H1 (cell line): ENCODE results near the gene EFCAB6. TPM values are rescaled to one million over a fixed set of nuclear protein-coding genes. Genes with fewer than 3 reads are reported as not detected.

Source experiments
- CTCF ChIA-PET: fragments of 300-600 bp; sonication (Branson Sonifier 250); formaldehyde crosslinking; loops from one replicate; lab custom pipeline; 2021; ENCODE audit not compliant: partially characterized antibody; lab: Charles Lee
- POLR2A ChIA-PET: fragments of 300-600 bp; sonication (Branson Sonifier 250); formaldehyde crosslinking; loops from one replicate; lab custom pipeline; 2021; ENCODE audit warnings: inconsistent platforms; ENCODE audit not compliant: partially characterized antibody; lab: Charles Lee
- DNase-seq, 2 experiments: peaks; one replicate each; pipeline versions ENCODE4 v3.0.0 to v3.0.0-alpha.2; 2010 to 2022; ENCODE audit warnings: low spot score in 2 of 2, low read depth in 1 of 2, mixed read lengths in 1 of 2
- FAIRE-seq: peaks from 2 replicates; lab custom pipeline; 2011; peaks lifted over from hg19 to GRCh38; lab: Jason Lieb, UNC
- H2AFZ ChIP-seq: 2 replicates; pipeline ENCODE4 v1.8.1; 2012; ENCODE audit warnings: low read length, inconsistent platforms
- H2AK5ac ChIP-seq: 2 replicates; pipeline ENCODE4 v1.6.1; 2013; ENCODE audit warnings: low read depth, low read length
- H2BK120ac ChIP-seq: replicated peaks from 2 replicates; pipeline ENCODE3; 2013; ENCODE audit warnings: low read depth, low read length, inconsistent platforms
- H2BK12ac ChIP-seq: 2 replicates; pipeline ENCODE4 v1.6.1; 2013; ENCODE audit warnings: low read depth, low read length
- H2BK15ac ChIP-seq: 2 replicates; pipeline ENCODE4 v1.6.1; 2013; ENCODE audit warnings: low read length
- H2BK20ac ChIP-seq: 2 replicates; pipeline ENCODE4 v1.6.1; 2013; ENCODE audit warnings: low read length
- H2BK5ac ChIP-seq: 2 replicates; pipeline ENCODE4 v1.6.1; 2013; ENCODE audit warnings: low read depth, low read length
- H3K14ac ChIP-seq: 2 replicates; pipeline ENCODE4 v1.6.1; 2013; ENCODE audit warnings: inconsistent platforms; ENCODE audit not compliant: insufficient read length
- H3K18ac ChIP-seq: 2 replicates; pipeline ENCODE4 v1.6.1; 2013; ENCODE audit warnings: low read length; ENCODE audit errors: extremely low read depth
- H3K23ac ChIP-seq: 2 replicates; pipeline ENCODE4 v1.6.1; 2013; ENCODE audit warnings: inconsistent platforms; ENCODE audit not compliant: insufficient read length
- H3K23me2 ChIP-seq: 2 replicates; pipeline ENCODE4 v1.6.1; 2013; ENCODE audit warnings: low read depth, low read length
- H3K27ac ChIP-seq: 2 replicates; pipeline ENCODE4 v1.6.1; 2011; ENCODE audit warnings: low read depth, low read length, inconsistent platforms
- H3K27me3 ChIP-seq, 4 experiments: replicated peaks in 1 of 4; 1 replicate in 1 of 4; 2 replicates in 3 of 4; pipeline versions ENCODE4 v1.6.1 to v1.8.1; 2011 to 2013; ENCODE audit warnings: low read length in 3 of 4, mild to moderate bottlenecking in 3 of 4, inconsistent platforms in 2 of 4, mixed read lengths in 2 of 4, moderate library complexity in 1 of 4; ENCODE audit not compliant: control insufficient read depth in 3 of 4, insufficient read depth in 3 of 4; ENCODE audit errors: extremely low read depth in 1 of 4
- H3K36me3 ChIP-seq, 4 experiments: 2 replicates each; pipeline versions ENCODE4 v1.6.1 to v1.8.1; 2011 to 2013; ENCODE audit warnings: mild to moderate bottlenecking in 4 of 4, low read length in 3 of 4, moderate library complexity in 2 of 4, control low read depth in 1 of 4, inconsistent platforms in 1 of 4; ENCODE audit not compliant: insufficient read depth in 4 of 4, control insufficient read depth in 2 of 4
- H3K4ac ChIP-seq: replicated peaks from 2 replicates; pipeline ENCODE3; 2013; ENCODE audit warnings: low read length, low read depth, mixed read lengths, inconsistent platforms; ENCODE audit not compliant: insufficient read length
- H3K4me1 ChIP-seq, 4 experiments: replicated peaks in 1 of 4; 1 replicate in 1 of 4; 2 replicates in 3 of 4; pipeline versions ENCODE4 v1.6.1 to v1.8.1; 2011 to 2013; ENCODE audit warnings: low read length in 3 of 4, inconsistent platforms in 2 of 4, mixed read lengths in 1 of 4; ENCODE audit not compliant: insufficient read depth in 4 of 4, control insufficient read depth in 3 of 4
- H3K4me2 ChIP-seq, 2 experiments: 2 replicates each; pipeline versions ENCODE4 v1.6.1 to v1.8.1; 2011 to 2013; ENCODE audit warnings: low read depth in 2 of 2, low read length in 2 of 2, control low read depth in 1 of 2, inconsistent platforms in 1 of 2, mild to moderate bottlenecking in 1 of 2; ENCODE audit not compliant: insufficient read depth in 1 of 2
- H3K4me3 ChIP-seq, 4 experiments: fragments of 200-600, 300-600 bp in 1 of 4; sonication (generic), shearing (Covaris generic), sonication (Bioruptor Twin) in 1 of 4; 2 replicates each; pipeline versions ENCODE4 v1.5.1 to v1.8.1; 2011 to 2016; ENCODE audit warnings: low read length in 4 of 4, low read depth in 3 of 4, control low read depth in 2 of 4, inconsistent platforms in 2 of 4, mild to moderate bottlenecking in 2 of 4, mixed read lengths in 1 of 4, moderate library complexity in 1 of 4; ENCODE audit not compliant: insufficient read depth in 2 of 4; ENCODE audit errors: extremely low read depth in 1 of 4
- H3K56ac ChIP-seq: replicated peaks from 2 replicates; pipeline ENCODE3; 2013; ENCODE audit warnings: low read depth, mild to moderate bottlenecking, mixed read lengths, low read length, inconsistent platforms; ENCODE audit not compliant: insufficient read length
- H3K79me1 ChIP-seq: 2 replicates; pipeline ENCODE4 v1.6.1; 2013; ENCODE audit warnings: low read depth, low read length, control low read depth
- H3K79me2 ChIP-seq, 2 experiments: 2 replicates each; pipeline versions ENCODE4 v1.6.1 to v1.8.1; 2012 to 2013; ENCODE audit warnings: low read length in 2 of 2, mild to moderate bottlenecking in 2 of 2, inconsistent platforms in 1 of 2; ENCODE audit not compliant: insufficient read depth in 2 of 2, control insufficient read depth in 1 of 2
- H3K9ac ChIP-seq, 4 experiments: replicated peaks in 1 of 4; 1 replicate in 1 of 4; 2 replicates in 3 of 4; pipeline versions ENCODE4 v1.6.1 to v1.8.1; 2011 to 2013; ENCODE audit warnings: low read depth in 3 of 4, low read length in 3 of 4, control low read depth in 2 of 4, mild to moderate bottlenecking in 2 of 4, moderate library complexity in 2 of 4, inconsistent platforms in 1 of 4; ENCODE audit errors: extremely low read depth in 1 of 4
- H3K9me3 ChIP-seq, 2 experiments: 2 replicates each; pipeline versions ENCODE4 v1.6.1 to v1.8.1; 2012 to 2013; ENCODE audit warnings: mild to moderate bottlenecking in 2 of 2, moderate library complexity in 2 of 2, control low read depth in 1 of 2, inconsistent platforms in 1 of 2, low read depth in 1 of 2, low read length in 1 of 2, mixed read lengths in 1 of 2; ENCODE audit not compliant: insufficient read depth in 2 of 2
- H4K20me1 ChIP-seq, 2 experiments: replicated peaks in 1 of 2; 2 replicates each; pipeline versions ENCODE3 to v1.8.1; 2011 to 2013; ENCODE audit warnings: inconsistent platforms in 2 of 2, low read length in 2 of 2, mild to moderate bottlenecking in 1 of 2; ENCODE audit not compliant: insufficient read depth in 2 of 2, control insufficient read depth in 1 of 2
- H4K5ac ChIP-seq: 2 replicates; pipeline ENCODE4 v1.6.1; 2013; ENCODE audit warnings: low read length, low read depth, mixed read lengths, inconsistent platforms; ENCODE audit not compliant: insufficient read length
- H4K8ac ChIP-seq: 2 replicates; pipeline ENCODE4 v1.8.0; 2013; ENCODE audit warnings: mild to moderate bottlenecking, moderate library complexity, low read length, inconsistent platforms; ENCODE audit not compliant: insufficient read depth; ENCODE audit errors: extremely low read depth
- H4K91ac ChIP-seq: replicated peaks from 2 replicates; pipeline ENCODE3; 2013; ENCODE audit warnings: low read length, mixed read lengths, inconsistent platforms; ENCODE audit not compliant: insufficient read length
- FOSL1 ChIP-seq: IDR thresholded peaks from 2 replicates; pipeline ENCODE4 v1.6.1; 2011; ENCODE audit warnings: mild to moderate bottlenecking, low read depth, low read length, moderate library complexity; ENCODE audit not compliant: insufficient read depth
- KDM1A ChIP-seq: fragments of 200-600, 300-600 bp; sonication (generic); IDR thresholded peaks from 2 replicates; pipeline ENCODE4 v1.7.1; 2016; ENCODE audit warnings: mild to moderate bottlenecking, low read length, borderline replicate concordance
- USF2 ChIP-seq: IDR thresholded peaks from 2 replicates; pipeline ENCODE4 v1.6.1; 2011; ENCODE audit warnings: low read length, improper control_type of control experiment
- WGBS, 2 experiments: shearing (Covaris generic) in 1 of 2; methylation state at CpG; one replicate each; pipeline versions ENCODE4 v1.1.6 to v1.1.7; 2013 to 2015; ENCODE audit warnings: low lambda C conversion rate in 2 of 2, mixed read lengths in 2 of 2, inconsistent platforms in 1 of 2, low coverage in 1 of 2, missing lambda C conversion rate in 1 of 2; ENCODE audit not compliant: insufficient replicate concordance in 2 of 2, insufficient coverage in 1 of 2, insufficient read length in 1 of 2; ENCODE audit errors: extremely low coverage in 1 of 2, missing lambda C conversion rate in 1 of 2; 5-methylcytosine and 5-hydroxymethylcytosine counted together
- polyA plus RNA-seq, 7 experiments: library from polyadenylated mRNA; depleted of rRNA in 3 of 7; stranded (reverse) in 5 of 7; unstranded in 2 of 7; fragments of >200 nt in 5 of 7; fragments of 200-250 nt in 2 of 7; gene quantifications; 1 replicate in 5 of 7; 2 replicates in 1 of 7; 4 replicates in 1 of 7; pipeline versions ENCODE4 v1.2.1 to v1.2.3, GENCODE V29; 2011 to 2013; ENCODE audit warnings: missing spikeins in 2 of 7, mixed read lengths in 2 of 7
- total RNA-seq: library from RNA; stranded (reverse); fragmentation: NEBNext Ultra II Directional; extraction: Animal tissue kit (Norgen Biotek cat#: 25700); gene quantifications from 2 replicates; pipeline ENCODE4 v1.2.1, GENCODE V29; 2021

The EFCAB6 gene
- total and polyA plus RNA-seq, 2 of the 8 experiments (the other 6 are each of a cell fraction or from before 2014, with no cell fraction given) = 0.32 to 1.7 TPM

DNA sequence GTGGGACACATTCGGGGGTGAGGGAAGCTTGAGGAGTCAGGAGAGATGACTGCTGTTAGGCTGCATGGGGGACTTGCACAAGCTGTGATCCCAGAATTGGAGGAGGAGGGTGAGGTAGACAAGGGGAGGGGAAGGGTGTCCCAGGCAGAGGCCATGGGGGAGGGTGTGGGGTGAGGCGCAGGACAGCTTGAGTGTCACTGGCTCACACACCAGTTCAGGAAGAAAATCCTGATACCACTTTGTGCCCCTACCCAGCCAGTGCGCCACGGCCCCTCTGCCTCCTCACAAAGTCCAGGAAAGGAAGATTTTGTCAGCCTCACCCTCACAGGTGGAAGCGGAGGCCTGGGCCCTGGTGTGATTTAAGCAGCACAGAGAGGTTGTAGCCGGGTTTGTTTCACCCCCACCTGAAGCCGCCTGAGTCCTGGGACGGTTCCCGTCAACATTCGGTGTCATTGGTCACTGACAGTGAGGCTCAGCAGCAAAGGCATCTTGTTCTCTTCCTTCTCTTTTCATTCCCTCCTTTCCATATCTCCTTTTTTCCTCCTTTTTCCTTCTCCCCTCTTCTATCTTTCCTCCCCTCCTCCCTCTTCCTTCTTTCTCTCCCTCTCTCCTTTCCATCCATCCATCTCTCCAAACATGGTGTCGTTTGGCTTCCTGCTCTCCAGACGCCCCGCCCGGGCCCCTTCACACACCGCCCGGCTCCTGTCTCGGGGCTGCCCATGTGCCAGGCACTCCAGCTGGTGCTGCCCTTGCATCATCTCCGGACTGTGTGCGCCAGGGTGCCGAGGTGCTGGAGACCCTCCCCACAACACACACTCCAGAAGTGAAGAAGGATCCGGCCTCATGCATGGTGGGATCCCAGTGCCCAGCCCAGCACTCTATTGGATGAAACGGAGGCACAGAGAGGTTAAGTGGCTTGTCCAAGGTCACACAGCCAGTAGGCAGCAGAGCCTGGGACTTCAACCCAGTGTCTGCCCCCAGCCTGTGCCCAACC, 311.0 kb downstream of the EFCAB6 start:
- Histone ChIP-seq H2BK5ac (no peak overlapping the region), H4K5ac (no peak overlapping the region), H4K8ac (no peak overlapping the region; the same call in 1 of the 2 replicates), H3K36me3 (no peaks in the 10 kb centered on the region), H3K27me3 (no peaks in the 10 kb centered on the region), H3K9me3 (peaks cover 5 to 20% of the 10 kb centered on the region in 2 experiments; a peak in 2 of 4 replicates), H3K79me1 (no peaks in the 10 kb centered on the region), H3K4me1 (no peaks in the 10 kb centered on the region; a peak in 1 of 7 replicates), H2BK15ac (no peak overlapping the region), H4K91ac (no peak overlapping the region), H3K18ac (no peak overlapping the region), H2AFZ (no peak overlapping the region), H3K4me2 (no peak overlapping the region), H3K23ac (no peak overlapping the region), H4K20me1 (peaks cover 0 to 7% of the 10 kb centered on the region in 2 experiments), H2BK20ac (no peak overlapping the region), H3K27ac (no peak overlapping the region), H3K56ac (no peak overlapping the region), H3K9ac (no peak overlapping the region), H2BK120ac (no peak overlapping the region), H3K4me3 (no peak overlapping the region), H2BK12ac (no peak overlapping the region), H2AK5ac (no peak overlapping the region), H3K23me2 (peaks cover 30% of the 10 kb centered on the region; the same call in 1 of the 2 replicates), H3K4ac (no peak overlapping the region), H3K14ac (no peak overlapping the region), H3K79me2 (no peaks in the 10 kb centered on the region)
- ChIA-PET POLR2A (no interaction called here), CTCF (no interaction called here)
- DNase-seq (no peak), FAIRE-seq (no peak)
- no peak for TF ChIP-seq USF2
- TF ChIP-seq KDM1A = peak; percentile 23; the same call in 1 of the 2 replicates
- TF ChIP-seq FOSL1 = no peak
- 91% methylated on average over 18 of the region's 22 CpGs; no CpG with 5 or more reads in 1 of the 2 experiments for WGBS, 2 experiments
